HG02610 (cell line): ENCODE data around the gene ALDH7A1.

ENCODE experiments used
- ATAC-seq: cut with Tn5 transposase; IDR thresholded peaks from one replicate; pipeline ENCODE4 v1.9.1; 2021; ENCODE audit warnings: mild to moderate bottlenecking, moderate library complexity; ENCODE audit not compliant: unreplicated experiment

ALDH7A1 gene

DNA sequence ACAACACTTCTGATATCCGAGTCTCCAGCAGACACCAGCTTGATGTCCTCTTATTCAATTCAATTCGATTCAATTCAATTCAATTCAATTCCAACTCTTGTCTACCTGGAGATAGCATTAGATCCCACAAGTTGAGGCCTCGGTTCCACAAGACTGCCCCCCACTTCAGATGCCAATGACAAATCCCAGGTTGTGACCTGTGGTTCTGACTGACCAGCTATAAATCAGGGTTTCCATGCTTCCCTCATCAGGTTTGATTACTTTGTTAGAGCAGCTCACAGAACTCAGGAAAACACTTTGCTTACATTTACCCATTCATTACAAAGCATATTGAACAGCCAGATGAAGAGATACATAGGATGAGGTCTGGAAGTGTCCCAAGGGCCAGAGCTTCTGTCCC lies 82.6 kb downstream of the ALDH7A1 start:
- no peak for ATAC-seq

GRCh38 chr5:126511961-126512360 lies 83.1 kb downstream of the ALDH7A1 start:
- ATAC-seq: no peak

DNA sequence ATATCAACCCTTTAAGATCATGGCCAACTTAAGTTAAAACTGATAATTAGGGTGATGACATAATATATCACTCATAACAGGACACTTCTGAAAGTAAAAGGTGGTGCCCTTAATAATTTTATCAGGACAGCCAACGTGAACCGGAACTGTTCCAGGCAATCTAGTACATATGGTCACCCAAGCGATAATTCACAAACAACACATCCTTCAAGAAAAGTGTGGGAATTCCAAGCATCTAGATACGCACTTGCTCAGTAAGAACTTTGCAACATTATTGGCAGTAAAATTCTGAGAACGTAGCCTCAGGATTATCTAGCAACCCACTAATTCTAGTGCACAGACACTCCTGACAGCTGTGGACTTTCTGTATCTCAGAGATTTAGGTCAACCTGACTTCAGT lies 85.7 kb downstream of the ALDH7A1 start:
- no peak for ATAC-seq

DNA sequence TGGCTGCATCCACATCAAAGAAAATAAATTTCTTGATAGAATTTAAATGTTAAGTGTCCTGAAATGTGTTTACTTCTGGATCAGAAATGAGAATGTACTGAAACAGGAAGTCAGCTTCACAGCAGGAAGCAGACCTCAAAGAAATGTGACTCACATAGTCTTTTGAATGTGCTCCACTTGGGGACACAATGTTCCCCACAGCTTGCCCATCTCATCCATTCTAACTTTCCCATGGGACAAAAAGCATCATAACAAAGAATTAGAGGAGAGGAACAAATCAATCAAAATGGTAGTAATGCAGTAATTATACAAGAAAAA lies 86.1 kb downstream of the ALDH7A1 start:
- ATAC-seq: peak; percentile 50

DNA sequence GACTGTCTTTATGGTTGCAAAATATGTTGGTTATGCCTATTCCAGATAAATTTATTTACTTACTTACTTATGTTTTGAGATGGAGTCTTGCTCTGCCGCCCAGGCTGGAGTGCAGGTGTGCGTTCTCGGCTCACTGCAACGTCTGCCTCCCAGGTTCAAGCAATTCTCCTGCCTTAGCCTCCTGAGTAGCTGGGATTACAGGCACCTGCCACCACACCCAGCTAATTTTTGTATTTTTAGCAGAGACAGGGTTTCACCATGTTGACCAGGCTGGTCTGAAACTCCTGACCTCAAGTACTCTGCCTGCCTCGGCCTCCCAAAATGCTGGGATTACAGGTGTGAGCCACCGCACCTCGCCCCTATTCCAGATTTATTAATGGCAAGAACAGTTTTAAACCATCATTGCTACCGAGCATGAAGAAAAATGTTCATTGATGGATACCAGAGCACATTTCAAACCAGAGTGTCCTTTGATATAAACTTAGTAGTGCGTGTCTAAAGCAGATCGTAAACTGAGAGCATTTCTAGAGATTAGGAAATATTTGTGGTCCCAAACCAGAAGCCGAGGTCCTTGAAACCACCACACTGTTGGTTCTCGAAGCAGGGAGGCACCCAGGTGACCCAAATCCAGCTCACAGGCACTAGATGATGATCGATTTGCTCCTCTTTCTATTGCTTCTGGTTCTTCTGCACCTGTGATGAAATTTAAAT lies 86.6 kb downstream of the ALDH7A1 start:
- ATAC-seq: peak; percentile 9

DNA sequence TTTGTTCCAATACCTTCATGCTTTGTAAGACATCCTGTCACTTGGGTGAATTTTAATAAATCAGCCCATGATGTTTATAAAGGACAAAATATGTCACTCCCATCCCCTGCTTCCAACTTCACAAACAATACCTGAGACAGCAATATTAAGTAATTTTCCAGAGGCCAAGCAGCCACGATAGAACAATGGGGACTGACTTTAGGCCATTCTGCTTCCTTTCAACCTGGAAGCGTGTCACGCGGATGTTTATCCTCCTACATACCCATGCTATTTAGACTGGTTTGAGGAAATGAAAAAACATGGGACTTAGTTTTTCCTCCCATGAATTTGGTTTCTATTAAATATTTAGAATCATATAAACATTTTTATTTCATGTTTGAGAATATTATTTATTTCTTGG lies 88.9 kb downstream of the ALDH7A1 start:
- ATAC-seq: no peak

DNA sequence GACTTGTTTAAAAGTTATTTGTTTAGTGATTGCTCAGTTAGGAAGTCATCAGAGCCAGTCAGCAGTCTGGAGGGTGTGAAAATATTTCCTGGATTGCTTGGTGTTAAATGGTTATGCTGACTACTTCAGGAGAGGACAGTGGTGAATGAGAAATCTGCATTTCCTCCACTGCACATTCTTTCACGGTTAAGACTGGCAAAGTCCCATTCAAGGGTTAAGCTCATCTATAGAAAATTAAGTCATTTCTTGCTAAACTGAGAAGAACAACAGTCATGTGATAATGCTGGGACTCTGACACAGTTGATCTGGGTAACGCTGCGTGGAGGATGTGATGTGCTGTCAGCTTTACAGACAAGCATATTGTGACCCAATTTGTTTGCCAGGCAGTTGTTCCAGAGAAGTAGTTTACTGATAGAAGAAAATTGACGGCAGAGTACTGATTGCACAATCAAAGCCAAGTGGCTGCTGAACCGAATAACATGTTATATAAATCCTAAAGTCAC lies 91.4 kb downstream of the ALDH7A1 start:
- ATAC-seq: no peak

- no peak for ATAC-seq
Measured at GRCh38 chr5:126501448-126501847, 93.6 kb downstream of the ALDH7A1 start.

- ATAC-seq: no peak
Measured at GRCh38 chr5:126499853-126500342, 95.1 kb downstream of the ALDH7A1 start.

DNA sequence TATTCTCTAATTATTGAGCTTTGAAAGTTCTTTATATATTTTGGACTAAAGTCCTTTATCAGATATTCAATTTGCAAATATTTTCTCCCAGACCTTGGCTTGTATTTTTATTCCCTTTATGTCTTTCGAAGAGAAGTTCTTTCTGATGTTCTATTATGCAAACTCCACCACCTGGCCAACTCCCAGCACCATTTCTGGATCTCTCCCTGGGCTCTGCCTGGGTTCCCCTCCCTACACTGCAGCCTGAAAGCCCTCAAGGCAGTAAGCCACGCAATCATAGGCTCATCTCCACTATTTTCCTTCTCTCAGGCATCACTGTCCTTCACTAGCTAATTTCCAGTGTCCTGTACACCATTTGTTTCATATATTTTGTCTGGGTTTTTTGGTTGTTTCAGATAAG lies 95.7 kb downstream of the ALDH7A1 start:
- ATAC-seq: no peak

DNA sequence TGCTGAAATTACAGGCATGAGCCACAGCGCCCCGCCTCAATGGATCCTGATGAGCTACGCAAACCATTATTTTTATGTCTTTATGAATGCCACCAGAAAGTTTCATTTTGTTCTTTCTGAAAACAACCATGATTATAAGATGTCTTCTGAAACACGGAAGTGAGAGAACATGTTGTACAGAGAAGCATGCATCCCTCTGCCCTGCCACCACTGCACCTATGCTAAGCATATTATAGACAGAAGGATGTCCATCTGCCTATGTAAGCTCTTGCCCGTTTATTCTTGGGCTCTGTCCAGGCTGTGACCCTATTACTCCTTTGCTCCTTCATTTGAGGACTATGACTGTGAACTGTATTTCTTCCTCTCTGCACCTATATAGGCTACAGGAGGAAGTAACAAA lies 97.5 kb downstream of the ALDH7A1 start:
- no peak for ATAC-seq

- no peak for ATAC-seq
Measured at GRCh38 chr5:126494393-126494792, 100.6 kb downstream of the ALDH7A1 start.

GRCh38 chr5:126492939-126493338 lies 102.1 kb downstream of the ALDH7A1 start:
- ATAC-seq: no peak

DNA sequence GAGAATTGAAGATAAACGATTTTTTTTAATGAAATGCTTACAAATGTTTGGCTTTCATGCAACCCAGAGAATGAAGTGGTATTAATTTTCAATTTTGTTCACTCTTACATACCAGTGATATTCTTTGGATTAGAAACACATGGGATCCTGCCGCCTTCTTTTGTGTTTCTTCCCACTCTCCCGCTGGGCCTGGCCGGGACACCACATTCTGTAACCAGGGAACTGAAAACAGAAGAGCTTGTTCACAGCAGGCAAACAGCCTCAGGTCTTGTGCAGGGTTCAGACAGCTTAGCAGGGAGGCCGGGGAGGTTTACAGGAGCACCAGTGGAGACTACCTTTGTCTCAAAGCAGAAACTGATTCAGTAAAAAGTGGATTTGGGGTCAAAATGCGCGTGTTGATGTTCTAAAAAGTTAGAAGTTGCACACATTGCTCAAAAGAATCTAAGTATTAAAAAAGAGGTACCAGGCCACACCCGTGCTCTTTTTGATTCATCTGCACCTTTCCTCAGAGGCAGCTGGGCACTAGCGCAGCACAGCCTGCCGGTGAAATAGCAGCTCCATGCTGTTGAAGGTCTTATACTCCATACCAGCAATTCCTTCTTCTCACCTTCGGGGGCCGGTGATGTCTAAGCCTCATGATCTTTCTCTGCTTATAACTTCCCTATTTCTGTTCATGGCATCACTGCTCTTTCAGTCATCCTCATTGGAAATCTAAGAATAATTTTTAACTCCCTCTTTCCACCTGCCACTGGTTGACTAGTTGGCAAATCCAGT lies 104.7 kb downstream of the ALDH7A1 start:
- ATAC-seq: no peak

GRCh38 chr5:126488443-126489065 lies 106.5 kb downstream of the ALDH7A1 start:
- no peak for ATAC-seq

- no peak for ATAC-seq
Measured at GRCh38 chr5:126487596-126487995, 107.4 kb downstream of the ALDH7A1 start.

- no peak for ATAC-seq
Measured at GRCh38 chr5:126486332-126486731, 108.7 kb downstream of the ALDH7A1 start.

- no peak for ATAC-seq
Measured at GRCh38 chr5:126484253-126484652, 110.8 kb downstream of the ALDH7A1 start.

GRCh38 chr5:126483156-126483555 lies 111.9 kb downstream of the ALDH7A1 start:
- ATAC-seq: no peak

GRCh38 chr5:126482591-126482990 lies 112.4 kb downstream of the ALDH7A1 start:
- no peak for ATAC-seq

DNA sequence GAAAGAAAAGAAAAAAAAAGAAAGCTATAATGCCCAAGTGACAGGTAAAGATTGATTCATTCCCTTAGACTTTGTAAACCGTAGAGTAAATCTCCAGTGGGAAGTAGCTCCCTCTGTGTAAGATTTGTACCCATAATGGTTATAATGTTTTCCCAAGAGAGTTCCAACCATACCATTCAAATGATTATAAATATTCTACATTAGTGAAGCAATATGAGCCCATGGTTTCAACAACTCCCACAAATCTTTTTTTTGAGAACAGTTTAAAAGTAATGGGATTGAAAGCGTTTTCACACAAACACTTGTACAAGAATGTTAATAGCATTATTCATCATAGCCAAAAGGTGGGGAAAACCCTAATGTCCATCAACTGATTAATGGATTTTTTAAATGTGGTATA lies 113.8 kb downstream of the ALDH7A1 start:
- no peak for ATAC-seq
